ENCODE results near the gene ZNF554. TPM values are rescaled to one million over a fixed set of nuclear protein-coding genes. Genes with fewer than 3 reads are reported as not detected.

The ZNF554 gene
- total and polyA plus RNA-seq, 9 donors = 4.9 to 10.5 (median 7.2) TPM

DNA sequence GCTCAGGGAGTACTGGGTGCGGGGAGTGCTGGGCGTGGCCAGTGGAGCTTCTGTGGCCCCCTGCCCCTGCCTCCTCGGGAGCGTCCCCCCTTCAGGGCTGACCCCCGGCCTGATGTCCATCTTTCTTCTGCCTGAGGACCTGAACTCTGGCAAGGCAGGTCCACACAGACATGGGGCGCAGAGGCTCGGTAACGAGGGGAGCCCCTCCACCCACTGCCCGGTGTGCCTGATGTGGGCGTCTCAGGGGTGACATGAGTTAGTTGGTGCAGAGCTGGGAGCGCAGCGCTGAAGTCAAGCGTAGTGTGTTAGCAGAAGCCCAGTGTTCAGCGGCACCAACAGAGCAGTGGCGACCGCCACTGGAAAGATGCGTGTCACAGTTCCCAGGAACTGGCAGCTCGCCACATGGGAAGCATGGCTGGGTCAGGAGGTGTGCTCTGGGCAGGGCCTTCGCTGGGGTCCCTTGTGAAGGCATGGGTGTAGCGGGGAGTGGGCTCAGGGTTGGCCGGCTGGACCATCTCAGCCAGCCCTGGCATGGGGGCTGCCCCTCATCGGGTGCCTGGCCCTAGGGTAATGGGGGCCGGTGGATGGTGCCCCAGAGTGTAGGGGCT, 22.9 kb upstream of the ZNF554 start:
- intact Hi-C loops (cut with DNase I) = no loop called here
- no peak for TF ChIP-seq EP300 (IDR thresholded peaks at IDR 0.05)
- TF ChIP-seq, protein P1, sequence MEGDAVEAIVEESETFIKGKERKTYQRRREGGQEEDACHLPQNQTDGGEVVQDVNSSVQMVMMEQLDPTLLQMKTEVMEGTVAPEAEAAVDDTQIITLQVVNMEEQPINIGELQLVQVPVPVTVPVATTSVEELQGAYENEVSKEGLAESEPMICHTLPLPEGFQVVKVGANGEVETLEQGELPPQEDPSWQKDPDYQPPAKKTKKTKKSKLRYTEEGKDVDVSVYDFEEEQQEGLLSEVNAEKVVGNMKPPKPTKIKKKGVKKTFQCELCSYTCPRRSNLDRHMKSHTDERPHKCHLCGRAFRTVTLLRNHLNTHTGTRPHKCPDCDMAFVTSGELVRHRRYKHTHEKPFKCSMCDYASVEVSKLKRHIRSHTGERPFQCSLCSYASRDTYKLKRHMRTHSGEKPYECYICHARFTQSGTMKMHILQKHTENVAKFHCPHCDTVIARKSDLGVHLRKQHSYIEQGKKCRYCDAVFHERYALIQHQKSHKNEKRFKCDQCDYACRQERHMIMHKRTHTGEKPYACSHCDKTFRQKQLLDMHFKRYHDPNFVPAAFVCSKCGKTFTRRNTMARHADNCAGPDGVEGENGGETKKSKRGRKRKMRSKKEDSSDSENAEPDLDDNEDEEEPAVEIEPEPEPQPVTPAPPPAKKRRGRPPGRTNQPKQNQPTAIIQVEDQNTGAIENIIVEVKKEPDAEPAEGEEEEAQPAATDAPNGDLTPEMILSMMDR (IDR thresholded peaks at IDR 0.05) = no peak
- TF ChIP-seq POLR2A (IDR thresholded peaks at IDR 0.05) = no peak
- H3K9me3 ChIP-seq = no peaks in the 10 kb centered on the region
- H3K4me3 ChIP-seq = no peak overlapping the region
- 92 to 96% (median 94%) methylated on average over 22 to 23 of the region's 23 CpGs for WGBS, 3 donors
- H3K27ac ChIP-seq = no peak overlapping the region
- H3K4me1 ChIP-seq (ENCODE audit: insufficient read depth) = no peaks in the 10 kb centered on the region
- no peaks in the 10 kb centered on the region for H3K27me3 ChIP-seq
- H3K36me3 ChIP-seq = no peaks in the 10 kb centered on the region
- DNase-seq = no peak

DNA sequence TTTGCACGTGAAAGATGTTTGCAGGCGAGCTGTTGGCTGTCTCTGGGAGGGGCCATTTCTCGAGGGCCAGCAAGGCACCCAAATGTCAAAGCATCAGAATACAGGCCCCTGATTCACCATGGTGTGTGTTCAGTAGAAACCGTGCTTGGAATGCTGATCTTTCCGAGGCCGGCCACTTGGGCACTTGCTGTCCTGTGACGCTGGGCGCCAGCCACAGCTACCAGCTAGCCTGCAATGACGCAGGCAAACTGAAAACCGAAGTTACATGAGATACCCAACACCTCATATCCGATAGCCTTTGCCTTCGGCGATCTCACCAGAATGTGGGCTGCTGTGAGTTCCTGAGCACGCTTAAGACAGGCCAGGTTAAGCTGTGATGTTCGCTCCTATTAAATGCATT, 22.4 kb upstream of the ZNF554 start:
- H3K9me3 ChIP-seq = no peaks in the 10 kb centered on the region
- H3K27ac ChIP-seq = no peak overlapping the region
- TF ChIP-seq, protein P1 (IDR thresholded peaks at IDR 0.05) = no peak
- no peak for TF ChIP-seq POLR2A (IDR thresholded peaks at IDR 0.05)
- TF ChIP-seq EP300 (IDR thresholded peaks at IDR 0.05) = no peak
- H3K27me3 ChIP-seq = no peaks in the 10 kb centered on the region
- H3K4me1 ChIP-seq (ENCODE audit: insufficient read depth) = no peaks in the 10 kb centered on the region
- 93 to 94% (median 94%) methylated on average over 15 of the region's 15 CpGs for WGBS, 3 donors
- no peaks in the 10 kb centered on the region for H3K36me3 ChIP-seq
- no peak for DNase-seq
- intact Hi-C loops (cut with DNase I) = no loop called here
- no peak overlapping the region for H3K4me3 ChIP-seq

DNA sequence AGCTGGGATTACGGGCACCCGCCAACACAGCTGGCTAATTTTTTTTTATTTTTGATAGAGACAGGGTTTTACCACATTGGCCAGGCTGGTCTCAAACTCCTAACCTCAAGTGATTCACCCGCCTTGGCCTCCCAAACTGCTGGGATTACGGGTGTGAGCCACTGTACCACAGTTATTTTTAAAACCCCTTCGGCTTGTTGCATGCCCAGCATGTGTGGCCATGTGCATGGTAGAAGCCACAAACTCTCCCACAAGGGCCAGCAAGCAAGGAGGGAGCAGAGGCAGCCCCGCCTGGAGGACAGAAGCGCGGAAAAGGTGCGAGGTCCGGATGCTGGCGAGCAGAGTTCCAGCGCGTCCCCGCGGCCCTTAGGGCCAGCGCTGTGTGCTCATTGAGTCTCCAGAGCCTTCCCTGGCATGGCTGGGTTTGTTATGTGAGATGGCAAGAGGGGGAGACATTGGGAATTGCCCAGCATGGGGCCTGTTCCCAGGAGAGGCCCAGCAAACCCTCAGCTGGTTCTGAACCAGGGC, 21.4 kb upstream of the ZNF554 start:
- Histone ChIP-seq H3K27ac (no peak overlapping the region), H3K4me1 (ENCODE audit: insufficient read depth) (no peaks in the 10 kb centered on the region), H3K9me3 (no peaks in the 10 kb centered on the region), H3K36me3 (no peaks in the 10 kb centered on the region), H3K4me3 (no peak overlapping the region), H3K27me3 (no peaks in the 10 kb centered on the region)
- DNase-seq = no peak
- 95 to 96% (median 95%) methylated on average over 16 of the region's 16 CpGs for WGBS, 3 donors
- TF ChIP-seq, protein P1 (IDR thresholded peaks at IDR 0.05) = no peak
- TF ChIP-seq EP300 (IDR thresholded peaks at IDR 0.05) (no peak), POLR2A (IDR thresholded peaks at IDR 0.05) (no peak)
- intact Hi-C loops (cut with DNase I) = no loop called here

DNA sequence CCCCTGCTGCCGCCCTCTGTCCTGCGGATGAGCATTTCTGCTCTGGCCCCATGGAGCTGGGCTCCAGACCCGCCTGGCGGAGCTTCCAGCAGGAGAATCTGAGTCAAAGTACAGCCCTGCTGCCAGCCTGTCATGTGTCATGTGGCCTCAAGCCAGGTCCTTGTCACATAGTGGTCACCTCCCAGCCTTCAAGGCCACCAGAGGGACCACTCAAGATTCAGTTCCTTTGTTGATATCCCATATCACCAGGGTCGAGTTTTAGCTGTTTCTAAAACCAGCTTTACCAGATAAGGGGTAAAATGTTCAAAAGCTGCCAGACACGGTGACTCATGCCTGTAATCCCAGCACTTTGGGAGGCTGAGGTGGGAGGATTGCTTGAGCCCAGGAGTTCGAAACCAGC, 20.9 kb upstream of the ZNF554 start:
- Histone ChIP-seq H3K4me1 (ENCODE audit: insufficient read depth) (no peaks in the 10 kb centered on the region), H3K36me3 (no peaks in the 10 kb centered on the region), H3K27me3 (no peaks in the 10 kb centered on the region), H3K9me3 (no peaks in the 10 kb centered on the region), H3K4me3 (no peak overlapping the region), H3K27ac (no peak overlapping the region)
- 67 to 80% (median 73%) methylated on average over 7 of the region's 7 CpGs for WGBS, 3 donors
- DNase-seq = no peak
- intact Hi-C loops (cut with DNase I) = no loop called here
- no peak for TF ChIP-seq POLR2A (IDR thresholded peaks at IDR 0.05)
- TF ChIP-seq EP300 (IDR thresholded peaks at IDR 0.05) = no peak
- TF ChIP-seq, protein P1 (IDR thresholded peaks at IDR 0.05) = no peak
